ENCODE results near the gene DPYD. TPM values are rescaled to one million over a fixed set of nuclear protein-coding genes. Genes with fewer than 3 reads are reported as not detected.

Gene DPYD
- total and polyA plus RNA-seq, 11 donors: 2.6 to 38.4 (median 7.8) TPM

- intact Hi-C loops (cut with DNase I): no loop called here
- no peaks in the 10 kb centered on the region for H3K4me1 ChIP-seq
- peaks cover 0 to under 1% (median 0%) of the 10 kb centered on the region in 9 donors for H3K36me3 ChIP-seq
- no peaks in the 10 kb centered on the region for H3K27me3 ChIP-seq
- peaks cover 0 to 11% (median 0%) of the 10 kb centered on the region in 12 donors for H3K9me3 ChIP-seq
- ATAC-seq (no peak), DNase-seq (no peak)
- TF ChIP-seq, protein P1, sequence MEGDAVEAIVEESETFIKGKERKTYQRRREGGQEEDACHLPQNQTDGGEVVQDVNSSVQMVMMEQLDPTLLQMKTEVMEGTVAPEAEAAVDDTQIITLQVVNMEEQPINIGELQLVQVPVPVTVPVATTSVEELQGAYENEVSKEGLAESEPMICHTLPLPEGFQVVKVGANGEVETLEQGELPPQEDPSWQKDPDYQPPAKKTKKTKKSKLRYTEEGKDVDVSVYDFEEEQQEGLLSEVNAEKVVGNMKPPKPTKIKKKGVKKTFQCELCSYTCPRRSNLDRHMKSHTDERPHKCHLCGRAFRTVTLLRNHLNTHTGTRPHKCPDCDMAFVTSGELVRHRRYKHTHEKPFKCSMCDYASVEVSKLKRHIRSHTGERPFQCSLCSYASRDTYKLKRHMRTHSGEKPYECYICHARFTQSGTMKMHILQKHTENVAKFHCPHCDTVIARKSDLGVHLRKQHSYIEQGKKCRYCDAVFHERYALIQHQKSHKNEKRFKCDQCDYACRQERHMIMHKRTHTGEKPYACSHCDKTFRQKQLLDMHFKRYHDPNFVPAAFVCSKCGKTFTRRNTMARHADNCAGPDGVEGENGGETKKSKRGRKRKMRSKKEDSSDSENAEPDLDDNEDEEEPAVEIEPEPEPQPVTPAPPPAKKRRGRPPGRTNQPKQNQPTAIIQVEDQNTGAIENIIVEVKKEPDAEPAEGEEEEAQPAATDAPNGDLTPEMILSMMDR (IDR thresholded peaks at IDR 0.05): no peak
- TF ChIP-seq POLR2A (IDR thresholded peaks at IDR 0.05): no peak
- no peak overlapping the region for H3K4me3 ChIP-seq
- H3K27ac ChIP-seq: no peak overlapping the region
Observed at GRCh38 chr1:97726386-97726785, 194.4 kb downstream of the DPYD start.

DNA sequence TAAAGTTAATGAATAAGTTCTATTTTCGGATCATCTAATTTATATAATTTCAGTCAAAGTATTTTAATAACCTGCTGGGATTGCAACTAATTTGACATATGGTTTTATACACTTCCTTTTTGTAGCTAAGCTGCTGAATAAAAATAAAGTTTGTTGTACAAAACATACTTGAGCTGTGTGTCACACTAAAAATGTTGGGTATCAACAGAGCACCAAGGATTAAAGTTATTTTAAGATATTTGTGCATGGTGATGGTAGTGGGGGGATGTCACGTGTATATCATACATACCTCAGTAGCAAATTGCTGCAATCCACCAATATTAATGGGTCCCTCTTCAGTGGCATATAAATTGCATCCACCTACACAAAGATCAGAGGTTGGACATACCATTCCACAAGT is 199.6 kb downstream of the DPYD start:
- TF ChIP-seq, protein P1 (IDR thresholded peaks at IDR 0.05): no peak
- WGBS, 4 donors: 85 to 93% (median 91%) methylated on average over 2 of the region's 2 CpGs
- DNase-seq (no peak), ATAC-seq (no peak)
- H3K9me3 ChIP-seq: peaks cover 0 to 11% (median 0%) of the 10 kb centered on the region in 12 donors
- H3K4me3 ChIP-seq: no peak overlapping the region
- H3K36me3 ChIP-seq: peaks cover 0 to 21% (median 9%) of the 10 kb centered on the region in 9 donors
- no peaks in the 10 kb centered on the region for H3K4me1 ChIP-seq
- H3K27ac ChIP-seq: no peak overlapping the region
- intact Hi-C loops (cut with DNase I): no loop called here
- H3K27me3 ChIP-seq: no peaks in the 10 kb centered on the region

- no peak for TF ChIP-seq POLR2A (IDR thresholded peaks at IDR 0.05)
- TF ChIP-seq, protein P1 (IDR thresholded peaks at IDR 0.05): no peak
- H3K4me1 ChIP-seq: no peaks in the 10 kb centered on the region
- H3K4me3 ChIP-seq: no peak overlapping the region
- ATAC-seq: no peak
- no peak for DNase-seq
- intact Hi-C loops (cut with DNase I): no loop called here
- H3K27ac ChIP-seq: no peak overlapping the region
- no peaks in the 10 kb centered on the region for H3K27me3 ChIP-seq
- WGBS, 4 donors: 89 to 92% (median 91%) methylated on average over 5 of the region's 5 CpGs
- H3K9me3 ChIP-seq: no peaks in the 10 kb centered on the region
- H3K36me3 ChIP-seq: peaks cover 0 to 8% (median 0%) of the 10 kb centered on the region in 9 donors
Observed at GRCh38 chr1:97712980-97713379, 207.9 kb downstream of the DPYD start.

DNA sequence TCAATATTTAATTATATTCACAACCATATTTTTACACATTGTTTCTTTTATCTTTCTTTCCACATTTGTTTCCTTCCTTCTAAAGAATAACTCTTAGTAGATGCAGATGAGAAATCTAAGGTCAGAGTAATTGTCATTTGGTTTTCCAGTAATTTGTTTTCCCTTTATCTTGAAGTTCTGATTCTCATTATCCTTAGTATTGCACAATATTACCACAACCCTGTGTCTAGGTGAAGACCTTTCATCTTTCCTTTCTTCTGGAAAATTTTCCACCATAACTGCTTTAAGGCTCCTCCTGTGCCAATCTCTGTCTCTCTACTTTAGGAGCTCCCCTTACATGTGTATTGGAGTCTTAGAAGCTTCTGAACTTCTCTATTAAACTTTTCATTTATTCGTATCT is 209.0 kb downstream of the DPYD start:
- H3K27ac ChIP-seq: no peak overlapping the region
- no peak overlapping the region for H3K4me3 ChIP-seq
- intact Hi-C loops (cut with DNase I): no loop called here
- H3K36me3 ChIP-seq: peaks cover 0 to 1% (median 0%) of the 10 kb centered on the region in 9 donors
- H3K9me3 ChIP-seq: peaks cover 0 to under 1% (median 0%) of the 10 kb centered on the region in 12 donors
- no peaks in the 10 kb centered on the region for H3K4me1 ChIP-seq
- DNase-seq (no peak), ATAC-seq (no peak)
- no peak for TF ChIP-seq POLR2A (IDR thresholded peaks at IDR 0.05)
- TF ChIP-seq, protein P1 (IDR thresholded peaks at IDR 0.05): no peak
- 97 to 100% (median 98%) methylated on average over 1 of the region's 1 CpG for WGBS, 4 donors
- no peaks in the 10 kb centered on the region for H3K27me3 ChIP-seq
